ENCODE data around the gene LHX3.

GRCh38 chr9:136205707-136205992, 722 bp upstream of the LHX3 start:
- no peak for TF ChIP-seq POLR2AphosphoS5 (IDR thresholded peaks at IDR 0.05)
- TF ChIP-seq CTCF (IDR thresholded peaks at IDR 0.05): no peak
- no peak for TF ChIP-seq POLR2A (IDR thresholded peaks at IDR 0.05)

All from breast epithelium (tissue), 3 donors.